Ascending aorta (tissue), 2 donors: ENCODE data around the gene DSTN. TPM values are rescaled to one million over a fixed set of nuclear protein-coding genes. Genes with fewer than 3 reads are reported as not detected.
A peak's percentile ranks its signal among the peaks of the same experiment; 100 is the strongest.

Source experiments
- DNase-seq, 2 donors: peaks; one replicate each; pipeline ENCODE4 v3.0.0-alpha.2; 2019; ENCODE audit warnings: low spot score in 2 of 2
- H3K27ac ChIP-seq, 2 donors: fragments of 200-600 bp; sonication (generic); one replicate each; pipeline ENCODE4 v1.5.1; 2016 to 2017; ENCODE audit warnings: mild to moderate bottlenecking in 1 of 2
- H3K27me3 ChIP-seq: fragments of 200-600 bp; sonication (generic); one replicate; pipeline ENCODE4 v1.5.1; 2017
- H3K36me3 ChIP-seq, 2 donors: fragments of 200-600 bp; sonication (generic); one replicate each; pipeline ENCODE4 v1.5.1; 2016
- H3K4me1 ChIP-seq, 2 donors: fragments of 200-600 bp; sonication (generic); one replicate each; pipeline ENCODE4 v1.5.1; 2016 to 2017; ENCODE audit warnings: mild to moderate bottlenecking in 1 of 2
- H3K4me3 ChIP-seq, 2 donors: fragments of 200-600 bp; sonication (generic); one replicate each; pipeline ENCODE4 v1.5.1; 2016 to 2017; ENCODE audit warnings: mild to moderate bottlenecking in 1 of 2
- H3K9me3 ChIP-seq, 2 donors: fragments of 200-600 bp; sonication (generic); one replicate each; pipeline ENCODE4 v1.5.1; 2016
- intact Hi-C: fragments of 100-400 bp; cut with DNase I; formaldehyde crosslinking; loops from one replicate; pipeline ENCODE4 v1.15.1; 2023
- total RNA-seq: library from RNA; depleted of rRNA; stranded (reverse); fragments of >200 nt; gene quantifications from one replicate; pipeline ENCODE4 v1.1.0, GENCODE V29; 2016
- TF ChIP-seq, protein P1 (sequence below), 3 experiments: fragments of 200-600 bp in 2 of 3; fragments of 450-650 bp in 1 of 3; sonication (generic) in 2 of 3; IDR thresholded peaks; one replicate each; pipeline ENCODE4 v1.5.1; 2016 to 2019; ENCODE audit warnings: antibody characterized with exemption in 3 of 3, mild to moderate bottlenecking in 1 of 3, moderate library complexity in 1 of 3

DSTN gene
- total RNA-seq, 1 donor from 2014 or later, result 452 TPM

DNA sequence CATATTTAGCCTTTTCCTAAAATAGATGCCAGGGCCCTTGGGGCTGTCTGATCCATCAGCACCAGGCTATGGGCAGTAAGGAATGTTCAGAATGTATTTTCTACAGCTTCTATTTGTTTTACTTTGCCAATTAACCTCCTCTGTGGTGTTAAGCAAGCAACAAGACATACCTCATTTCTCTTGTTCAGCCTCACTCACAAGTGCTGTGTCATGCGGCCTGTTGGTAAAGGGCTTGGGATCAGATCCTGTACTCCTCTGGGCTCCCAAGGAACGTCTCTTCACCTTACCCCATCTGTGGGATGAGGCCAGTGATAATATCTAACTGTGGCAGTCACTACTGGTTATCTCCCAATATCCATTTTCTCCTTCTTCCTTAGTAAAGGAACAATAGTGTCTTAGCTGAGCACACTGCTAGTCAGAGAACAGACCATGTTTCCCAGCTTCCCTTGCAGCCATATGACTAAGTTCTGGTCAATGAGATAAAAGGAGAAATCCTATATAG is 7.0 kb upstream of the DSTN start:
- H3K27ac ChIP-seq, result peak overlapping the region; percentile 98 to 100
- TF ChIP-seq, protein P1, sequence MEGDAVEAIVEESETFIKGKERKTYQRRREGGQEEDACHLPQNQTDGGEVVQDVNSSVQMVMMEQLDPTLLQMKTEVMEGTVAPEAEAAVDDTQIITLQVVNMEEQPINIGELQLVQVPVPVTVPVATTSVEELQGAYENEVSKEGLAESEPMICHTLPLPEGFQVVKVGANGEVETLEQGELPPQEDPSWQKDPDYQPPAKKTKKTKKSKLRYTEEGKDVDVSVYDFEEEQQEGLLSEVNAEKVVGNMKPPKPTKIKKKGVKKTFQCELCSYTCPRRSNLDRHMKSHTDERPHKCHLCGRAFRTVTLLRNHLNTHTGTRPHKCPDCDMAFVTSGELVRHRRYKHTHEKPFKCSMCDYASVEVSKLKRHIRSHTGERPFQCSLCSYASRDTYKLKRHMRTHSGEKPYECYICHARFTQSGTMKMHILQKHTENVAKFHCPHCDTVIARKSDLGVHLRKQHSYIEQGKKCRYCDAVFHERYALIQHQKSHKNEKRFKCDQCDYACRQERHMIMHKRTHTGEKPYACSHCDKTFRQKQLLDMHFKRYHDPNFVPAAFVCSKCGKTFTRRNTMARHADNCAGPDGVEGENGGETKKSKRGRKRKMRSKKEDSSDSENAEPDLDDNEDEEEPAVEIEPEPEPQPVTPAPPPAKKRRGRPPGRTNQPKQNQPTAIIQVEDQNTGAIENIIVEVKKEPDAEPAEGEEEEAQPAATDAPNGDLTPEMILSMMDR (IDR thresholded peaks at IDR 0.05), result no peak
- H3K27me3 ChIP-seq, result no peaks in the 10 kb centered on the region
- peaks cover 26 to 74% of the 10 kb centered on the region in 2 donors for H3K4me1 ChIP-seq
- intact Hi-C loops, result no loop called here
- DNase-seq, result no peak
- H3K9me3 ChIP-seq, result no peaks in the 10 kb centered on the region
- H3K4me3 ChIP-seq, result no peak overlapping the region
- H3K36me3 ChIP-seq, result no peaks in the 10 kb centered on the region

DNA sequence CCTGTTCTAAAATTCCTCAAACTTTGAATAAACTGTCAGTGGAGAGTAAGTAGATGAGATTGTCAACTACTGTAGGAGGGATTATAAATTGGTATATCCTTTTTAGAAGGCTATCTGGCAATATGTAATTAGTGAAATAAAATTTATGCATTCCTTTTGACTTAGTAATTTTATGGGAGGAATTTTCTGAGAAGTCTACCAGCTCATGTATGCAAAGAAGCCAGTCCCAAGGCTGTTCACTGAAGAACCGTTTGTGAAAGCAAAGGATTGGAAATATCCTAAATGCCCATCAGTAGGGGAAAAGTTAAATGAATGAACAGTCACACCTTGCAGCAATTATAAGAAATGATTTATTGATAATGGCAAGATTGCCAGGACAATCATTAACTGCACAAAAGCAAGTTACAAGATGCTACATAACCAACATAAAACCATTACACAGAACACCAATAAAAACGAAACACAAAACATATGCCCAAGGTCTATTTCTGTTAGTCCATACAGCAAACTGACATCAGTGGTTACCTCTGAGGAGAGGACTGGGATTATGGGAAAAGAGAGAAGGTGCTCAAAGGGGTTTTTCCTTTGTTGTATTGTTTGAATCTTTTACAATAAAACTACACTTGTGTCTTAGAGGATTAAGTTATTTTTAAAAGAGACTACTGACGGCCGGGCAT is 4.6 kb upstream of the DSTN start:
- Histone ChIP-seq H3K4me1 (peaks cover 27 to 66% of the 10 kb centered on the region in 2 donors), H3K36me3 (no peaks in the 10 kb centered on the region), H3K4me3 (no peak overlapping the region), H3K27ac (peak overlapping the region; percentile 98 to 100), H3K27me3 (no peaks in the 10 kb centered on the region), H3K9me3 (no peaks in the 10 kb centered on the region)
- TF ChIP-seq, protein P1 (IDR thresholded peaks at IDR 0.05), result no peak
- intact Hi-C loops, result loop anchor here (5.0 kb wide), 1 partner anchor 277 kb away; no protein-coding TSS in a partner anchor
- no peak for DNase-seq

DNA sequence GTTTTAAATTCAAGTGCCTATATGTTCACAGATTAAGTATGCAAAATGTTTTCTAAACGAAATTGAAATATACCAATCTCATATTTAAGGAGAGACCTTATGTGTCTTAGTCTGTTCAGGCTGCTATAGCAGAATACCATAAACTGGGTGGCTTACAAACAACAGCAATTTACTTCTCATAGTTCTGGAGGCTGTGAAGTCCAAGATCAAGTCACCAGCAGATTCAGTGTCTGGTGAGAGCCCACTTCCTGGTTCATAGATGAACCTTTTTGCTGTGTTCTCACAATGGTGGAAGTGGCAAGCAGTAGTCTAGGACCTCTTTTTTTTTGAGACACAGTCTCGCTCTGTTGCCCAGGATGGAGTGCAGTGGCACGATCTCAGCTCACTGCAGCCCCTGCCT is 3.5 kb upstream of the DSTN start:
- Histone ChIP-seq H3K27ac (peak overlapping the region; percentile 98 to 100), H3K27me3 (no peaks in the 10 kb centered on the region), H3K4me3 (no peak overlapping the region), H3K4me1 (peaks cover 24 to 56% of the 10 kb centered on the region in 2 donors), H3K36me3 (no peaks in the 10 kb centered on the region), H3K9me3 (no peaks in the 10 kb centered on the region)
- intact Hi-C loops, result loop anchor here (5.0 kb wide), 1 partner anchor 276 kb away; no protein-coding TSS in a partner anchor
- TF ChIP-seq, protein P1 (IDR thresholded peaks at IDR 0.05), result no peak
- no peak for DNase-seq

DNA sequence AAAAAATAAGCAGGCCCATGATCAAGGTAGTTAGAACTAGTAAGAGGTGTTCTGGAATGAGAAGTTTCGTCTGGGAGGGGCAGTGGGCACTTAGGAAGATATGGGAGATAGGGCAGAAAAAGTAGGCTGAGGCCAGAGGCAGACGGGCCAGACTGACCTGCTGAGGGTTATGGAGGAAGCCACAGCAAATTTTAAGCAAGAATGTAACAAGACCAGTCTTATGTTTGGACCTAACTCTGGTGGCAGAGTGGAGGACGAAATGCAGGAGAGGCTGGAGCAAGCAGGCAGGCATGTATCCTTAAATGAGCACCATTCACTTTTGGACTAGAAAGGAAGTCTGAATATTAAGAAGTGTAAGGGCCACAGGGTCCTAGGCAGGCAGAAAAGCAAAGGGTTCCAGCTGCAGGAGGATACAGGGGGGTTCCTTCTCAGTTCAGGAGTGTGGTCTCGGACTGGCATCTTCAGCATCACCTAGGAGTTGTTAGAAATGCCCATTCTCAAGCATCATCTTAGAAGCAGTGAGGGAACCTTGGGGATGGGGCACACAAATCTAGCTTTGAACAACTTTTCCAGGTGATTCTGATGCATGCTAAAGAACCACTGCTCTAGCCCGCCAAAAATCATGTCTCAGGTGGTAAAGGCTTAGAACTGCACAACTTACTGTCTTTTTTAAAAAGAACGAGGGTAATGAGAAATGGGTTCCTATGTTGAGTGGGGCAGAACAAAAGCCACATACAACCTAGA is 1.7 kb upstream of the DSTN start:
- Histone ChIP-seq H3K9me3 (no peaks in the 10 kb centered on the region), H3K4me1 (peaks cover 13 to 40% of the 10 kb centered on the region in 2 donors), H3K36me3 (no peaks in the 10 kb centered on the region), H3K27ac (peak overlapping the region; percentile 98 to 100), H3K4me3 (peak overlapping the region; percentile 18 to 93), H3K27me3 (no peaks in the 10 kb centered on the region)
- TF ChIP-seq, protein P1 (IDR thresholded peaks at IDR 0.05), result no peak
- no peak for DNase-seq
- intact Hi-C loops, result loop anchor here (5.0 kb wide), 1 partner anchor 274 kb away; no protein-coding TSS in a partner anchor

DNA sequence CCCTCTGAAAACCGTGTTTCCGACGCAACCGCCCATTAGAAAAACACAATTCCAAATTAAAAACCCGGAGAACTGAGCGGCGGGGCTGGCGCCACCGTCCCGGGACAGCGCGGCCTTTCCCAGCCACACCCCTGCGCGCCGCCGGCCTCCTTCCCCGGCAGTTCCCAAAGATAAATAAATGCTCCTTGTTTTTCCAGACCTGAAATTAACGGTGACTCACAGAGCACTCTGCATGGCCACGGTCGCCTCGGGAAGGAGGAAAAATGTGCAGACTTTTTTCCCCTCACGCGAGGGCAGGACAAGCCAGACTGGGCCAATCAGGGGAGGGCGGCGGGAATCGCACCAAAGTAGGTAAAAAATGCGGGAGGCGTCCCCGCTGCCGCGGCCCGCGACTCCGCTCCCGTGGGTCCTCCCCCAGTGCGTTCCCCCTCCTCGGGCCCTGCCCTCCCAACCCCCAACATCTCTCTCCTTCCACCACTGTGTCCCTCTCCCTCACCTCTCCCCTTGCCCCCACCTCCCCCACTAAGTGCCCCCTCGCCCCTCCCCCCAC is 828 bp upstream of the DSTN start:
- intact Hi-C loops, result loop anchor here (1.0 to 5.0 kb wide), 3 partner anchors 11 to 273 kb away; no protein-coding TSS in a partner anchor
- TF ChIP-seq, protein P1 (IDR thresholded peaks at IDR 0.05), result no peak
- peak overlapping the region; percentile 98 to 100 for H3K27ac ChIP-seq
- H3K4me3 ChIP-seq, result peak overlapping the region; percentile 93 to 99
- peak; percentile 78 to 98 for DNase-seq
- H3K36me3 ChIP-seq, result peaks cover 0 to 3% of the 10 kb centered on the region in 2 donors
- no peaks in the 10 kb centered on the region for H3K27me3 ChIP-seq
- peaks cover 13 to 37% of the 10 kb centered on the region in 2 donors for H3K4me1 ChIP-seq
- no peaks in the 10 kb centered on the region for H3K9me3 ChIP-seq
